ENCODE measurements around the gene ESR1. TPM values are rescaled to one million over a fixed set of nuclear protein-coding genes. Genes with fewer than 3 reads are reported as not detected.

The ESR1 gene
- total RNA-seq, 1 donor from 2014 or later: not detected

GRCh38 chr6:152110886-152111820 is 303.7 kb downstream of the ESR1 start:
- no peaks in the 10 kb centered on the region for H3K9me3 ChIP-seq (ENCODE audit: low read depth)
- H3K4me2 ChIP-seq: no peak overlapping the region
- H3K4me3 ChIP-seq: no peak overlapping the region
- no peaks in the 10 kb centered on the region for H3K27me3 ChIP-seq
- no peaks in the 10 kb centered on the region for H3K36me3 Mint-ChIP-seq
- H3K4me3 Mint-ChIP-seq: no peak overlapping the region
- no peaks in the 10 kb centered on the region for H4K20me1 ChIP-seq (ENCODE audit: low read depth)
- no peaks in the 10 kb centered on the region for H3K36me3 ChIP-seq
- TF ChIP-seq EZH2phosphoT487 (IDR thresholded peaks at IDR 0.05) (no peak), EZH2 (IDR thresholded peaks at IDR 0.05) (no peak), CTCF (IDR thresholded peaks at IDR 0.05) (no peak)
- no peak overlapping the region for H3K27ac ChIP-seq
- H3K9ac ChIP-seq: no peak overlapping the region
- DNase-seq (ENCODE audit: low spot score): no peak
- peaks cover 3% of the 10 kb centered on the region for H3K27me3 Mint-ChIP-seq (ENCODE audit: insufficient read depth, low read depth)
- H2AFZ ChIP-seq (replicated peaks): no peak overlapping the region
- H3K4me1 Mint-ChIP-seq: peaks cover 7% of the 10 kb centered on the region
- no peaks in the 10 kb centered on the region for H3F3A ChIP-seq (ENCODE audit: low read depth)
- peaks cover 3% of the 10 kb centered on the region for H3K9me3 Mint-ChIP-seq
- H3K27ac Mint-ChIP-seq: no peak overlapping the region
- H3K79me2 ChIP-seq (ENCODE audit: low read depth): no peaks in the 10 kb centered on the region
- H3K4me1 ChIP-seq: peaks cover 16% of the 10 kb centered on the region

GRCh38 chr6:152112491-152113261 is 305.2 kb downstream of the ESR1 start:
- H3K4me3 Mint-ChIP-seq: no peak overlapping the region
- Histone ChIP-seq H3K9me3 (ENCODE audit: low read depth) (no peaks in the 10 kb centered on the region), H3K4me1 (peaks cover 16% of the 10 kb centered on the region), H3F3A (ENCODE audit: low read depth) (no peaks in the 10 kb centered on the region), H3K9ac (no peak overlapping the region), H3K36me3 (no peaks in the 10 kb centered on the region), H4K20me1 (ENCODE audit: low read depth) (no peaks in the 10 kb centered on the region), H3K27ac (no peak overlapping the region), H3K27me3 (no peaks in the 10 kb centered on the region), H2AFZ (replicated peaks) (no peak overlapping the region), H3K79me2 (ENCODE audit: low read depth) (no peaks in the 10 kb centered on the region), H3K4me2 (no peak overlapping the region), H3K4me3 (no peak overlapping the region)
- TF ChIP-seq CTCF (IDR thresholded peaks at IDR 0.05) (no peak), EZH2phosphoT487 (IDR thresholded peaks at IDR 0.05) (no peak), EZH2 (IDR thresholded peaks at IDR 0.05) (no peak)
- H3K27ac Mint-ChIP-seq: no peak overlapping the region
- no peaks in the 10 kb centered on the region for H3K36me3 Mint-ChIP-seq
- peaks cover 3% of the 10 kb centered on the region for H3K27me3 Mint-ChIP-seq (ENCODE audit: insufficient read depth, low read depth)
- H3K9me3 Mint-ChIP-seq: no peaks in the 10 kb centered on the region
- H3K4me1 Mint-ChIP-seq: peaks cover 7% of the 10 kb centered on the region
- DNase-seq (ENCODE audit: low spot score): peak; percentile 56

- no peak overlapping the region for H3K4me3 Mint-ChIP-seq
- no peak overlapping the region for H3K4me2 ChIP-seq
- no peaks in the 10 kb centered on the region for H3F3A ChIP-seq (ENCODE audit: low read depth)
- no peaks in the 10 kb centered on the region for H3K9me3 Mint-ChIP-seq
- H3K27me3 ChIP-seq: no peaks in the 10 kb centered on the region
- no peak overlapping the region for H3K27ac Mint-ChIP-seq
- no peak overlapping the region for H3K4me3 ChIP-seq
- H3K79me2 ChIP-seq (ENCODE audit: low read depth): no peaks in the 10 kb centered on the region
- no peaks in the 10 kb centered on the region for H3K9me3 ChIP-seq (ENCODE audit: low read depth)
- no peak overlapping the region for H3K27ac ChIP-seq
- no peak for TF ChIP-seq CTCF (IDR thresholded peaks at IDR 0.05)
- TF ChIP-seq EZH2phosphoT487 (IDR thresholded peaks at IDR 0.05): no peak
- TF ChIP-seq EZH2 (IDR thresholded peaks at IDR 0.05): no peak
- H3K36me3 ChIP-seq: no peaks in the 10 kb centered on the region
- H3K27me3 Mint-ChIP-seq (ENCODE audit: insufficient read depth, low read depth): peaks cover 3% of the 10 kb centered on the region
- H3K4me1 ChIP-seq: peaks cover 5% of the 10 kb centered on the region
- H3K36me3 Mint-ChIP-seq: no peaks in the 10 kb centered on the region
- H2AFZ ChIP-seq (replicated peaks): no peak overlapping the region
- H3K9ac ChIP-seq: no peak overlapping the region
- H3K4me1 Mint-ChIP-seq: peaks cover 4% of the 10 kb centered on the region
- DNase-seq (ENCODE audit: low spot score): no peak
- no peaks in the 10 kb centered on the region for H4K20me1 ChIP-seq (ENCODE audit: low read depth)
Observed at GRCh38 chr6:152117156-152118133, 310.0 kb downstream of the ESR1 start.
